IMR-90 (cell line): ENCODE data around the gene PRR29. TPM values are rescaled to one million over a fixed set of nuclear protein-coding genes. Genes with fewer than 3 reads are reported as not detected.
A peak's percentile ranks its signal among the peaks of the same experiment; 100 is the strongest.

ENCODE experiments used
- ATAC-seq: fragments of 200-7000 bp; cut with Tn5 transposase; 2 replicates; pipeline ENCODE4 v1.9.1; 2020; ENCODE audit warnings: low read depth, mild to moderate bottlenecking, moderate library complexity
- BruUV-seq: library from RNA; stranded (reverse); fragments of 400-500 nt; replicated peaks from 2 replicates; lab custom pipeline; 2021; lab: Mats Ljungman, UMichigan
- CTCF ChIA-PET: fragments of 300-600 bp; formaldehyde crosslinking; extraction: SDS; loops from one replicate; lab custom pipeline; 2021; ENCODE audit warnings: antibody characterized with exemption; lab: Yijun Ruan, JAX
- POLR2A ChIA-PET: fragments of 300-600 bp; sonication (Branson Sonifier 250); formaldehyde crosslinking; loops from one replicate; lab custom pipeline; 2022; ENCODE audit warnings: antibody characterized with exemption; ENCODE audit not compliant: unreplicated experiment; lab: Charles Lee
- DNase-seq: peaks from one replicate; pipeline ENCODE4 v3.0.0; 2013
- H2AFZ ChIP-seq: replicated peaks from 2 replicates; pipeline ENCODE3; 2013; ENCODE audit warnings: low read length, mild to moderate bottlenecking; ENCODE audit not compliant: poor library complexity
- H2AK5ac ChIP-seq: 2 replicates; pipeline ENCODE4 v1.6.1; 2013; ENCODE audit warnings: low read depth, low read length, inconsistent platforms
- H2AK9ac ChIP-seq: replicated peaks from 2 replicates; pipeline ENCODE3; 2013; ENCODE audit warnings: mild to moderate bottlenecking, low read depth, low read length, moderate library complexity; ENCODE audit not compliant: poor library complexity
- H2BK120ac ChIP-seq: 2 replicates; pipeline ENCODE4 v1.6.1; 2013; ENCODE audit warnings: low read depth, low read length, inconsistent platforms
- H2BK15ac ChIP-seq: 3 replicates; pipeline ENCODE4 v1.6.1; 2013; ENCODE audit warnings: low read depth, low read length, inconsistent platforms
- H2BK20ac ChIP-seq: 2 replicates; pipeline ENCODE4 v1.6.1; 2013; ENCODE audit warnings: low read depth, mild to moderate bottlenecking, inconsistent platforms, low read length, moderate library complexity
- H2BK5ac ChIP-seq: 2 replicates; pipeline ENCODE4 v1.6.1; 2013; ENCODE audit warnings: mild to moderate bottlenecking, low read depth, low read length, inconsistent platforms; ENCODE audit not compliant: poor library complexity, severe bottlenecking
- H3K14ac ChIP-seq: replicated peaks from 2 replicates; pipeline ENCODE4 v1.6.1; 2013; ENCODE audit warnings: low read depth, low read length, inconsistent platforms
- H3K18ac ChIP-seq: 2 replicates; pipeline ENCODE4 v1.6.1; 2013; ENCODE audit warnings: low read depth, low read length, control low read depth
- H3K23ac ChIP-seq: 2 replicates; pipeline ENCODE4 v1.6.1; 2013; ENCODE audit warnings: low read depth, low read length, inconsistent platforms
- H3K27ac ChIP-seq: 2 replicates; pipeline ENCODE4 v1.5.1; 2013; ENCODE audit warnings: mild to moderate bottlenecking, control low read depth, low read length; ENCODE audit not compliant: insufficient read depth
- H3K27me3 ChIP-seq: 2 replicates; pipeline ENCODE4 v1.6.1; 2013; ENCODE audit warnings: low read length; ENCODE audit not compliant: control insufficient read depth, insufficient read depth
- H3K36me3 ChIP-seq: 2 replicates; pipeline ENCODE4 v1.6.1; 2013; ENCODE audit warnings: low read length, mixed read lengths; ENCODE audit not compliant: control insufficient read depth, insufficient read depth
- H3K4ac ChIP-seq: 2 replicates; pipeline ENCODE4 v1.6.1; 2013; ENCODE audit warnings: low read depth, low read length, inconsistent platforms
- H3K4me1 ChIP-seq: 2 replicates; pipeline ENCODE4 v1.6.1; 2013; ENCODE audit warnings: low read length, mixed read lengths; ENCODE audit not compliant: control insufficient read depth, insufficient read depth
- H3K4me2 ChIP-seq: 2 replicates; pipeline ENCODE4 v1.6.1; 2013; ENCODE audit warnings: low read depth, mild to moderate bottlenecking, control low read depth, low read length, moderate library complexity
- H3K4me3 ChIP-seq: 2 replicates; pipeline ENCODE4 v1.5.1; 2013; ENCODE audit warnings: low read depth, mild to moderate bottlenecking, control low read depth, low read length, moderate library complexity; ENCODE audit not compliant: insufficient read depth
- H3K56ac ChIP-seq: 2 replicates; pipeline ENCODE4 v1.6.1; 2013; ENCODE audit warnings: low read length, inconsistent platforms; ENCODE audit not compliant: insufficient read depth; ENCODE audit errors: extremely low read depth
- H3K79me1 ChIP-seq, 2 experiments: 2 replicates each; pipeline ENCODE4 v1.6.1; 2013; ENCODE audit warnings: low read length in 2 of 2, inconsistent platforms in 1 of 2, low read depth in 1 of 2
- H3K9ac ChIP-seq: 2 replicates; pipeline ENCODE4 v1.6.1; 2013; ENCODE audit warnings: low read depth, low read length, control low read depth
- H3K9me1 ChIP-seq: 2 replicates; pipeline ENCODE4 v1.6.1; 2013; ENCODE audit warnings: low read length, inconsistent platforms; ENCODE audit not compliant: insufficient read depth
- H3K9me3 ChIP-seq: 2 replicates; pipeline ENCODE4 v1.6.1; 2013; ENCODE audit warnings: low read length; ENCODE audit not compliant: control insufficient read depth, insufficient read depth
- H4K20me1 ChIP-seq: 2 replicates; pipeline ENCODE4 v1.6.1; 2013; ENCODE audit warnings: low read length, inconsistent platforms; ENCODE audit not compliant: insufficient read depth
- H4K5ac ChIP-seq: 2 replicates; pipeline ENCODE4 v1.6.1; 2013; ENCODE audit warnings: mild to moderate bottlenecking, low read depth, low read length, control low read depth
- H4K8ac ChIP-seq, 2 experiments: 2 replicates each; pipeline ENCODE4 v1.6.1; 2013; ENCODE audit warnings: low read depth in 2 of 2, low read length in 2 of 2, control low read depth in 1 of 2, inconsistent platforms in 1 of 2
- H4K91ac ChIP-seq: 2 replicates; pipeline ENCODE4 v1.6.1; 2013; ENCODE audit warnings: low read depth, low read length, inconsistent platforms; ENCODE audit not compliant: insufficient read depth
- CEBPB ChIP-seq: IDR thresholded peaks from 2 replicates; pipeline ENCODE4 v1.6.1; 2012; ENCODE audit warnings: low read depth, low read length, improper control_type of control experiment
- MAFK ChIP-seq: IDR thresholded peaks from 2 replicates; pipeline ENCODE4 v1.6.1; 2012; ENCODE audit warnings: low read depth, low read length, improper control_type of control experiment
- MAZ ChIP-seq: IDR thresholded peaks from 2 replicates; pipeline ENCODE4 v1.6.1; 2012; ENCODE audit warnings: low read depth, mild to moderate bottlenecking, low read length, improper control_type of control experiment, moderate library complexity, borderline replicate concordance
- MXI1 ChIP-seq: IDR thresholded peaks from 2 replicates; pipeline ENCODE4 v1.6.1; 2012; ENCODE audit warnings: low read depth, mild to moderate bottlenecking, low read length, moderate library complexity, borderline replicate concordance
- NFE2L2 ChIP-seq: fragments of 150-350 bp; IDR thresholded peaks from 2 replicates; pipeline ENCODE4 v1.6.1; 2016; ENCODE audit warnings: low read depth, mild to moderate bottlenecking, low read length
- RFX5 ChIP-seq: IDR thresholded peaks from 2 replicates; pipeline ENCODE4 v1.8.0; 2012; ENCODE audit warnings: low read depth, mild to moderate bottlenecking, low read length, moderate library complexity
- WGBS, 2 experiments: methylation state at CpG; one replicate each; pipeline versions ENCODE4 v1.1.5 to v1.1.7; 2013; ENCODE audit warnings: missing lambda C conversion rate in 2 of 2; ENCODE audit not compliant: insufficient read length in 1 of 2; ENCODE audit errors: extremely low coverage in 2 of 2; 5-methylcytosine and 5-hydroxymethylcytosine counted together
- dilution Hi-C: fragments of 300-500 bp; cut with HindIII; formaldehyde crosslinking; loops from one replicate; pipeline ENCODE4 v1.14.3; 2018; ENCODE audit warnings: low sequenced_read_pairs; ENCODE audit not compliant: unreplicated experiment
- in situ Hi-C: fragments of 300-500 bp; cut with MboI; formaldehyde crosslinking; loops from 3 replicates; pipeline ENCODE4 v1.14.3; 2019; ENCODE audit warnings: low sequenced_read_pairs, inconsistent platforms, mixed read lengths
- intact Hi-C: fragments of 100-400 bp; cut with micrococcal nuclease; formaldehyde crosslinking; loops from 2 replicates; pipeline ENCODE4 v1.10.0; 2022
- polyA plus RNA-seq, 3 experiments: library from polyadenylated mRNA; depleted of rRNA; stranded (reverse); fragments of >200 nt; gene quantifications; 2 replicates each; pipeline ENCODE4 v1.2.3, GENCODE V29; 2012; ENCODE audit warnings: low replicate concordance in 1 of 3
- total RNA-seq: library from RNA; depleted of rRNA; stranded (reverse); fragments of >200 nt; gene quantifications from 2 replicates; pipeline ENCODE4 v1.2.3, GENCODE V29; 2012
- TF ChIP-seq, protein P1 (sequence below): fragments of 150-350 bp; IDR thresholded peaks from 2 replicates; pipeline ENCODE4 v1.6.1; 2016; ENCODE audit warnings: low read depth, mild to moderate bottlenecking, low read length, moderate library complexity, borderline replicate concordance

Gene PRR29
- total and polyA plus RNA-seq, 2 of the 4 experiments (the other 2 are of a cell fraction), result under 0.01 to 0.17 TPM

DNA sequence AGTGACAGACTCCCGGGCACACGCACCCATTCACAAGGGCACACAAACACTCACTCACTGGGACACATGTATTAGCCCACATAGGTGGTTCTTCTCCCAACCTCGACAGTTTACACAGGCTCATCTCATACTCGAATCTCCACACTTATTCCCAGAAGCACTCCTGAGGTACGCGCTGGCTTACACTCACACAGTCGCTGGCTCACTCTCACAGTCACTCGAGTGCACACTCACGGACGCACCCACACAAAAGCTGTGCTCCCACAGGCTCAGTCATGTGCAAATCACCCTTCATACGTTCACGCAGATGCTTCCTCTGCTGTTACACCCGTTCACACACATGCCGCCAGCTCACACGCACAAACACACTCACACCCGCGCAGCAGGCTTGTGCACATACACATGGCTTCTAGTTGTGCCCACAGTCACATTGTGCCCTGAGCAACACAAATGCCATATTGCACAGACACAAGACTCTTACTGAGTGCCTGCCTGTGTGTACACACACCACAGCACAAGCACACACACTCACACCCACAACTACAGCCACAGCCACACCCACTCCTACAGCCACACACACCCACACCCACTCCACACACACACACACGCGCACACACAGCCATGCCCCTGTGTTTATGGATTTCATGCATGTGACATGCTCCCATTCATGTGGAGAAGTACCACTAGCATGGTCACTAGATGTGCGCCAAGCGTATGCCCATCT lies 8.4 kb upstream of the PRR29 start:
- CTCF ChIA-PET, result interaction anchor here (0.5 to 1.2 kb wide), 3 partner anchors 14 to 292 kb away, joined by 3 read pairs; no protein-coding TSS in a partner anchor
- no peaks in the 10 kb centered on the region for H4K20me1 ChIP-seq
- no peak overlapping the region for H2BK5ac ChIP-seq
- dilution Hi-C loops, result no loop called here
- no peak overlapping the region for H3K9ac ChIP-seq
- H2BK20ac ChIP-seq, result no peak overlapping the region
- H4K8ac ChIP-seq, result no peak overlapping the region
- no peak overlapping the region for H2AK9ac ChIP-seq
- no peak overlapping the region for H3K56ac ChIP-seq
- no peak overlapping the region for H3K4ac ChIP-seq
- 92% methylated on average over 18 of the region's 21 CpGs; no CpG with 5 or more reads in 1 of the 2 experiments for WGBS, 2 experiments
- no peaks in the 10 kb centered on the region for H3K79me1 ChIP-seq
- H3K36me3 ChIP-seq, result no peaks in the 10 kb centered on the region
- H3K27me3 ChIP-seq, result peaks cover 43% of the 10 kb centered on the region
- H3K18ac ChIP-seq, result no peak overlapping the region
- H2BK15ac ChIP-seq, result no peak overlapping the region
- no peak for ATAC-seq
- DNase-seq, result no peak
- H2AFZ ChIP-seq, result peak overlapping the region; percentile 63
- no peaks in the 10 kb centered on the region for H3K9me3 ChIP-seq
- H2BK120ac ChIP-seq, result no peak overlapping the region
- H3K4me1 ChIP-seq, result peaks cover 7% of the 10 kb centered on the region; the same call in 1 of the 2 replicates
- TF ChIP-seq RFX5 (no peak), MAZ (no peak), MAFK (no peak), NFE2L2 (no peak), CEBPB (no peak), MXI1 (no peak)
- TF ChIP-seq, protein P1, sequence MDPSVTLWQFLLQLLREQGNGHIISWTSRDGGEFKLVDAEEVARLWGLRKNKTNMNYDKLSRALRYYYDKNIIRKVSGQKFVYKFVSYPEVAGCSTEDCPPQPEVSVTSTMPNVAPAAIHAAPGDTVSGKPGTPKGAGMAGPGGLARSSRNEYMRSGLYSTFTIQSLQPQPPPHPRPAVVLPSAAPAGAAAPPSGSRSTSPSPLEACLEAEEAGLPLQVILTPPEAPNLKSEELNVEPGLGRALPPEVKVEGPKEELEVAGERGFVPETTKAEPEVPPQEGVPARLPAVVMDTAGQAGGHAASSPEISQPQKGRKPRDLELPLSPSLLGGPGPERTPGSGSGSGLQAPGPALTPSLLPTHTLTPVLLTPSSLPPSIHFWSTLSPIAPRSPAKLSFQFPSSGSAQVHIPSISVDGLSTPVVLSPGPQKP, result no peak
- no TSS peak for BruUV-seq
- intact Hi-C loops, result loop anchor here (1.0 kb wide), 1 partner anchor 70 kb away; no protein-coding TSS in a partner anchor
- POLR2A ChIA-PET, result no interaction called here
- no peak overlapping the region for H3K23ac ChIP-seq
- H3K27ac ChIP-seq, result no peak overlapping the region
- no peak overlapping the region for H4K91ac ChIP-seq
- no peak overlapping the region for H3K4me2 ChIP-seq
- H3K9me1 ChIP-seq, result peaks cover 5% of the 10 kb centered on the region; the same call in 1 of the 2 replicates
- H2AK5ac ChIP-seq, result no peak overlapping the region; the same call in 1 of the 2 replicates
- no peak overlapping the region for H3K4me3 ChIP-seq
- no peak overlapping the region for H4K5ac ChIP-seq
- in situ Hi-C loops, result no loop called here
- H3K14ac ChIP-seq, result no peak overlapping the region
